Activated gamma-delta T cell (primary cell): ENCODE measurements around the gene KRT31.
"Not testable (repeated sequence)": the region's sequence is repeated elsewhere in the genome, so short reads cannot be mapped to it uniquely, and the experiment has no call there.

Experiments
- DNase-seq: peaks from one replicate; lab custom pipeline; 2025; lab: John Stamatoyannopoulos, UW

Gene KRT31

DNA sequence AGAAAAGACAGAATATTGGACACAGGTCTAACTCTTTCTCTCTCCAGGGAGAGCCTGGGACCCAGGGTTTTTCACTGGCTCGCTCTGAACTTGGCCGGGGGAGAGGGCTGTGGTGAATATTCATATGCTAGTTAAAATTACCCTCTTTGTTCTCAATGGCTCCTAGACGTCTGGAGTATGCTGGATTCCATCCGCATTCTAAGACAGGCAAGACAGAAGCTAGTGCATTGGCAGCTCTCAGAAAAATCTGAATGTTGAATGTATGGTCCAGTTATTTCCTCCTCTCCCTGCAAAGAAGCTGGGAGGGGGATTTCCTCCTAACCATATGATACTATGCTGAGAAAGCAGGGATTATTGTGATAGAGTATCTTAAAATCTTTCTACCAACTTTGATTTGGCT, 9.7 kb downstream of the KRT31 start:
- DNase-seq, result no peak

DNA sequence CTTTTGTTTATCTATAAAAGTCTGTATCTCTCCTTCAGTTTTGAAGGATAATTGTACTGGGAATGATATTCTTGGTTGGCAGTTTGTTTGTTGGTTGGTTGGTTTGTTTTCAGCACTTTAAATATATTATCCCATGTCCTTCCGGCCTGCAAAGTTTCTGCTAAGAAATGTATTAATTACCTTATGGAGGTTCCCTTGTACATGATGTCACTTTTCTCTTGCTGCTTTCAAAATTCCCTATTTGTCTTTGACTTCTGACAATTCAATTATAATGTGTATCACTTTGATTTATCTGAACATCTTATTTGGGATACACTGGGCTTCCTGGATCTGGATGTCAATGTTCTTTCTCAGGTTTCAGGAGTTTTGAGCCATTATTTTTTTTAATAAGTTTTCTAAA, 11.2 kb downstream of the KRT31 start:
- DNase-seq, result no peak

DNA sequence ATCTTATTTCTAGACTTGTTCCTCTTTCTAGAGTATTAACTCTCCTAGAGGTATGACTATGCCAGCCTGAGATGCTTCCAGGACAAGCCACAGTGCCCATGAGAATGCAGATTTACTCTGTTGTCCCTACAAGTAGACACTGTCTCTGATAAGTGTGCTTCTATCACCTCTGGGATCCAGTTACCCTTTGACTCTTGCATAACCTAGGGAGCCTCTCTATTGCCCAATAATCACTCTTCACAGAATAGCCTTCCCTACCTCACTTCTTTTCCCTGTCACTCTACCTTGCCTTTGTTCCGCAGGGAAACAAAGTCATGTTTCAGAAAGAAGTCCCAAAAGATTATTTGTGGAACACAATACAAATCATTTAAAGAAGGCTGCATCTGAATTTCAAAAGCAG, 13.7 kb downstream of the KRT31 start:
- DNase-seq, result no peak

DNA sequence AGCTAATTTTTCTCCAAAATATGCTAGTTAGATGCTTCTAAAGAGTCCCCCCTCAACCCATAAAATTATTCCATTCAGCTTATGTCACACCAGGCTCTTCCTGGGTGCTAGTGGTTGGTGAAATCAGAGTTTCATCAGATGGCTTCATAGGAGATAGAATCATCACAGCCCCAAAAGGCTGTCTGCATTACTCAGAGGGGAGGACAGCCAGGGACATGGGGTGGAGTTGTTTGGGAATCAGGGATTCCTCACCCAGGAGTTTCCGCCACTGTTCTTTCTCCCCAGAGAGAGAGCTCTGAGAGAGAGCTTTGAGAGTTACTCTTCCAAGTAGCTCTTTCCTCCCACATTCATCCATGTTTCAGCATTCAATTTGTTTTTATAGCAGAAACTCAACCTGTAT, 15.0 kb downstream of the KRT31 start:
- DNase-seq, result no peak

DNA sequence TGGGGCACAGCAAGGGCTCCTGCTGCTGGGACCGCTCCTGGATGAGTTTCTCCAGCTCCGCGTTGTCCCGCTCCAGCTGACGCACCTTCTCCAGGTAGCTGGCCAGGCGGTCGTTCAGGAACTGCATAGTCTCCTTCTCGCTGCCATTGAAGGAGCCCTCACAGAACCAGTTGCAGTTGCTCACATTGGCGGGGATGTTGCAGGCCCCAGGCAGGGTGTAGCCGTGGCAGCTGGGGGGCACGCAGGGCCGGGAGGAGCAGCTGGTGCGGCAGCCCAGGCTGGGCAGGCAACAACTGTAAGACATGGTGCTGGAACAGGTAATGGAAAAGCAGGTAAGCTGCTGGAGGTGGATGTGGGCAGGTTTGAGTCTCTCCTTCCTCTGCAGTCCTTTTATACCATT, 15.5 kb downstream of the KRT31 start, which contains the start of gene KRT34:
KRT34 (minus strand) TSS at position 364 of the 400 bp plus-strand sequence; CDS start at position 304, 60 bp downstream.
- not testable (repeated sequence) for DNase-seq

DNA sequence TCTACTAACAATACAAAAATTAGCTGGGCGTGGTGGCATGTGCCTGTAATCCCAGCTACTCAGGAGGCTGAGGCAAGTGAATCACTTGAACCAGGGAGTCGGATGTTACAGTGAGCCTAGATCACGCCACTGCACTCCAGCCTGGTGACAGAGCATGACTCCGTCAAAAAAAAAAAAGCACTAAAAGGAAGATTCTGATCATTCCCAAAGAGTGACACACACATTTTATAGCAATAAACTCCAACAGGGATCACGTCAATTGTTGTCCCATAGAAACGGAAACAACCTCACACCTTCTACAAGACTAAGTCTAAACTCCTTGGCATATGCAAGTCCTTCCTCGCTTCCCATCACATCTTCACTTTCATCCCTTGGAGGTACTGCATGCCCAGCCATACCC, 17.3 kb downstream of the KRT31 start:
- not testable (repeated sequence) for DNase-seq

DNA sequence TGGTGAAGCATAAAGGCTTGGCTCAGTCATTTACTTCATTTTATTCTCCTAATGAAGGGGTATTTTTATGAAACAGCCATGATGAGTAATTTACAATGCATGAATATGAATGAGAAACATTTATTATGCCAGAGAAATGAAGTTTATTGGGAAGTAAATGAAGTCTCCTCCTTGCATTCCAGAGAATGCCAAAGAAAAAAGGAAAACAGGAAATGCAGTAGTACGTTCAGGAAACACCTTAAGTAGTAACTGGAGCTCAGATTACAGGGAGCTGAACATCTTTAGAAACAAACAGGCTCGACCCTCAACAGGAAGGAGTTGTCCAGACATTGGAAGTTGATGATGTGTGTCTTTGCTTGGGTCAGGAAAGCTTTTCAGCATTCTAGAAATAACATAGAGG, 19.9 kb downstream of the KRT31 start:
- no peak for DNase-seq

DNA sequence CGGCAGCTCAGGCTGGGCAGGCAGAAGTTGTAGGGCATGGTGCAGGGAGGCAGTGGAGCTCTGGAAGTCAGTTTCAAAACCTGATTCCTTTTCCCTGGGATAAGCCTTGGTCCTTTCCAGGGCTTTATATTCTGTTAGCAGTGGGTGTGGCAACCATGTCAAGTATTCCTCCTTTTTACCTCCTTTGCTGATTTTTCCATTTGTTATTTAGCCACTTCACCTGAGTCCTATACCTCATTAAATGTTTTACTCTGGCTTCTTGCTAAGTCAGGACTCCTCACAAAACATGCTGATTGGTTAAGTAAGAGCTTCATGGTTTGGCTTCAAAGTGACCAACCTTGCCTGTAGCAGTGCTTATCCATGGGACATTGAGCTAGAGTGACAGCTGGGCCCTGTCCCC, 27.7 kb downstream of the KRT31 start, which contains the start of gene KRT33B:
KRT33B (minus strand) TSS at position 101 of the 400 bp plus-strand sequence; CDS start at position 38, 63 bp downstream.
- DNase-seq, result no peak

DNA sequence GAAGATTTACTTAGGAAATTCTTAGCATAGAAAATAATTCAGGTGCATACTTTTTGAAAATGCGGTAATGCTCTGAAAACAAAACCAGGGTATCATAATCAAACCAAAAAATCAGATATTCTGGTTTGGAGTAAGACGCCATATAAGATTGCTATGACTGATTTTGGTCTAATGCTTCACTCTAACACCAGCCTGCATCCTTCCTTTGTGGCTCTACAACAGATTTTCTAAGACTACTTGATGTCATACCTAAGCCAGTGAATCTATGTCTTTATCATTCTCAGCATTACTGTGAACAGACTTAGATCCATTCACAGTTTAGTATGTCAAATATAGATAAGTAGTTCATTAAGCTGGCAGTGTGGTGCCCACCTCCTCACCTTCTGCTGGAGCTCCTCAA, 28.4 kb downstream of the KRT31 start:
- DNase-seq, result no peak

DNA sequence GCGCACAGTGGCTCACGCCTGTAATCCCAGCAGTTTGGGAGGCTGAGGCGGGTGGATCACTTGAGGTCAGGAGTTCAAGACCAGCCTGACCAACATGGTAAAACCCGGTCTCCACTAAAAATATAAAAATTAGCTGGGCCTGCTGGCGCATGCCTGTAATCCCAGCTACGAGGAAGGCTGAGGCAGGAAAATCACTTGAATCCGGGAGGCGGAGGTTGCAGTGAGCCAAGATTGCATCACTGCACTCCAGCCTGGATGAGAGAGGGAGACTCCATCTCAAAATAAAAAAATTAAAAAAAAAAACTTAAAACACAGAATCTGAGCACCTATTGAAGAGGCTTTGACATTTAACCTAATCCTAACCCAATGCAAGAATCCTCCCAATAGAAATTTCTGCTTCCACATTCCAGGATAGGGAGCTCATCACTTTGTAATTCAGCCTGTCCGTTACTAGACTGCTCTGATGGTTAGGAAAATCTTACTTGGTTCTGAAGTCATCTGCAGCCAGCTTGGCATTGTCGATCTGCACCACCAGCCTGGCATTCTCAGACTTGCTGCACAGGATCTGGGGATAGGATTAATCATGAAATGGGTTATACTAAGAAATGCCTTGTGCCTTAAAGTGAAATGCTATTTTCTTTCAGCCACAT, 29.9 kb downstream of the KRT31 start:
- no peak for DNase-seq

DNA sequence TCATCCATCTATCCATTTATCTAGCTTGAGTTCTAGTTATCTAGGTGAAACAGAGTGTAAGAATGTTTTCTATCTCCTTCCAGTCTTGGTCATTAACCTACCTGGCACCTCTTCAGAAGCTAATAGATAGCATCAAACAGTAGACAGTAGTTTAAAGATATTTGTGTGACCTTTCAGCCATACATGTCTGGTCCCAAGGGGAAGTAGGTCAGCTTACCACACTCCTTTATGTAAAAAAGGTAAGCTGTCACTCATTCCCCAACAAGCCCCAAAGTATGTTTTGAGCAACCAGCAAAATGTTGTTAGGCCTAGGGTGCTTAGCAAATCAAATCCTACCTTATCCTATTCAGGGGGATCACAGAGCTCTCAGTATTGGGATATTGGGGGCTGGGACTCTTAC, 31.3 kb downstream of the KRT31 start:
- no peak for DNase-seq

DNA sequence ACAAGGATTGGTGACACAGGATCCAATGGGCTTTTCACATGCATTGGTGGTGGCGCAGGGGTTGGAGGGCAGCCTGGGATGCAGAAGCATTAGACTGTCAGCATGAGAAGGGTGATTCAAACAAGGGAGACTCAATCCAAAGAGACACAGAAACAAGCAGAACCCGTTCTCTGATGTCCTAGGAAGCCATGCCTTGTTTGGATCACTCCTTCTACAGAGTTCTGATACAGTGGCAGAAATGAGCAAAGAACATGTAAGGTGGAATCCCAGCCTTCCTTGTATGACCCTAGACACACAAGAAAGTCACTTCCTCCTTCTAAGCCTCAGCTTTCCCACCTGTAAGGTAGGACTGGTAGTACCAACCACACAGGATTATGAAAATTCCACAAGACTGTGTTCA, 33.5 kb downstream of the KRT31 start:
- no peak for DNase-seq

DNA sequence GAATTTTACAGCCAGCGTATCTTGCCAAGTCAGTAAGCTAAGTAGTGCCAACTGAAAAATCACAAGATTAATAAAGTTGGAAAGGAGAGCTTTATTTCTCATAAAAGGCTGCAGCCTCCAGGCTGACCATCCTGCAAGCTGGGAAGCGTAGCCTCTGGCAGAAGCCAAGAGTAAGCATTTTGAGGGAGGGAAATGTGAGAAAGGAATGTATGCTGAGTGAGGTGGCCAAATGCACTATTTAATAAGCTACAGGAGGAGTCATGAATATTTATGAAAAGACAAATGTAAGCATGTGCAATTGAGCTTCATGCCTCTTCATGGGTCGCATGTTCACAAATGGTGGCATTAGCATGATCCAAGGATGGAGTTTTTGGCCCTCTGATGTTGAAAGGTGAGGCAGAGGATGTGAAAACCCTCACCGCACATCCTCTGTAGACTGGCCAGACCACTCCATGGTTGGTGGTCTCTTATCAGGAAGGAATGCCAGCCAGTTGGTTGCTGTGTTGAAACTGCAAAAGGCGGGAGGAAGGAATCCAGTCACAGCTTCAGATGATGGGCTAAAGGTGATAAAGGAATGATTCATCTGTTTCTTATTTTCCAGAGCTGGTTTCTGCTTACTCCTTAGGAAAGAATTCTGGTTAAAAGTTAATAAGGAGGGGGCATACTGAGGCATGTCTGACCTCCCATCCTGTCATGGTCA, 37.0 kb downstream of the KRT31 start:
- no peak for DNase-seq

DNA sequence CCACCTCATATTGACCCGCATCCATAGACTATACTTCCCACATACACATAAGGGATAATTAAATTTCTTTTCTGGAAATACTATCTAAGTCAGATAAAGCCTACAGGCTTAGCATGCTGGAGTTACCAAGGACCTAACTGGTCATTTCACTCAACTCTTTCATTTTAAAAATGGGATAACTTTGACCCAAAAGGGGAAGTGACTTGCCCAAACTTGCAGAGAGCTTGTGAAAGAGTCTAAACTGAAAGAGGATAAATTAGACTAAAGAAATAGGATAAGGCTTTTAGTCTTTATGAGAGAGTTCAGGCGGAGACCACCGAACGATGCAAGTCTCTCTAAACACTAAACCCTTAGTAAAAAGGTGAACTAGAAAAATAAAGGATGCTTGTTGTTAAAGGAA, 42.9 kb downstream of the KRT31 start:
- no peak for DNase-seq

DNA sequence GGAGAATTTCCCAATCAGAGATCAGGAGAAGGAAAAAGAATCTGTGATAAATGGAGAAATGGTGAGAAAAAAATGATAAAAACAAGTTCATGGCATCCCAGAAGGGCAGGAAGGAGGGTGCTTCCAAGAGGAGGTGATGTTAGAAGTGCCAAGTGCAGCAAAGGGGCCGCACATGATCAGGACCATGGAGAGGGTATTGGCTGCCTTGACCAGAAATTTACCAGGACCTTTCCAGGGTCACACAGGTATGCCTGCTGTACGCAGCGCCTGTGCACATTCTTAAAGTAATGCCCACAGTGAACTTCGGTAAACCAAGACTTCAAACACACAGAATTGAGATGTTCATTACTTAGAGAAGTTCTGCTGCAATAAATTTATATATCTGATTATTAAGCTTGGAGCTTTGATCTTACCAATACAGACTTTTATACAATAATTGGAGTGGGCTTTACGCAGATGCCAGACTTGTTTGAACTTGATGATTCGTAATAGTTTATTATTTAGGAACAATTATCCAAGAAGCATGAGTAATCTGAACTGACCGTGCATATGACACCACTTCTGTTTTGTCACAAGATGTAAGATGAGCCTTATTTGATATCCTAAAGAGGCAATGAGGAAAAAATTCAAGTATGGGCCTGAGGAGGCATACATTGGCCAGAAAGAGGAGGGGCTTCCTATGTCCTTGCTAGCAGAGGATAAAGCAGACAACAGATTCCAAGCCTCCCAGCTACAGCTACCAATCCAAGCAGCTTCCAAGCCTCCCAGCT, 44.6 kb downstream of the KRT31 start:
- no peak for DNase-seq

DNA sequence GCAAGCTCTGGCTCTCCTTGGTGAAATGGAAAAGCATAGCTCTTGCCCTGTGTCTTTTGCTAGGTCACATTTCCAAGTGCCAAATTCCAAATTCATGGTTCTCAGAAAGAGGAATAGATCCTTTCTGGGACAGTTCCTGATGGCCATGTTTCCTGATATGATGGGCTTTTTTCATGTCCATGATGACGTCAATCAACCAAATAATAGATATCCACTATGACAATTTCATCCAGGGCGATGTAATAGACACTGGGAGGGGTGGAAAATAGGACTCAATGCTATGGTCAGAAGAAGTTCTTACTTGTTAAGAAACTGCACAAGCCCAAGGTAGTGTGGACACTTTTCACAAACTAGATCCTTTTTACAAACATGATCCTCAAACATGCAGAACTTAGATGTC, 46.2 kb downstream of the KRT31 start:
- DNase-seq, result no peak

DNA sequence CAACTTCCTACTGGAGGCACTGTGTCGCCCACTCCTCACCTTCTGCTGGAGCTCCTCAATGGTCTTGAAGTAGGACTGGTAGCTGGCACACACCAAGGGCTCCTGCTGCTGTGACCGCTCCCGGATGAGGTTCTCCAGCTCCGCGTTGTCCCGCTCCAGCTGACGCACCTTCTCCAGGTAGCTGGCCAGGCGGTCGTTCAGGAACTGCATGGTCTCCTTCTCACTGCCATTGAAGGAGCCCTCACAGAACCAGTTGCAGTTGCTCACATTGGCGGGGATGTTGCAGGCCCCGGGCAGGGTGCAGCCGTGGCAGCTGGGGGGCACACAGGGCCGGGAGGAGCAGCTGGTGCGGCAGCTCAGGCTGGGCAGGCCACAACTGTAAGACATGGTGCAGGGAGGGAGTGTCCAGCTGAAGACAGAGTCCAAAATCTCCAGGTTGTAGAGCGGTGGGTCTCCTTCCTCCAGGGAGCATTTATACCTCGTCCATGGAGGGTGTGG, 47.0 kb downstream of the KRT31 start, which contains the start of gene KRT33A:
KRT33A (minus strand) TSS at position 448 of the 498 bp plus-strand sequence; CDS start at position 387, 61 bp downstream.
- not testable (repeated sequence) for DNase-seq

DNA sequence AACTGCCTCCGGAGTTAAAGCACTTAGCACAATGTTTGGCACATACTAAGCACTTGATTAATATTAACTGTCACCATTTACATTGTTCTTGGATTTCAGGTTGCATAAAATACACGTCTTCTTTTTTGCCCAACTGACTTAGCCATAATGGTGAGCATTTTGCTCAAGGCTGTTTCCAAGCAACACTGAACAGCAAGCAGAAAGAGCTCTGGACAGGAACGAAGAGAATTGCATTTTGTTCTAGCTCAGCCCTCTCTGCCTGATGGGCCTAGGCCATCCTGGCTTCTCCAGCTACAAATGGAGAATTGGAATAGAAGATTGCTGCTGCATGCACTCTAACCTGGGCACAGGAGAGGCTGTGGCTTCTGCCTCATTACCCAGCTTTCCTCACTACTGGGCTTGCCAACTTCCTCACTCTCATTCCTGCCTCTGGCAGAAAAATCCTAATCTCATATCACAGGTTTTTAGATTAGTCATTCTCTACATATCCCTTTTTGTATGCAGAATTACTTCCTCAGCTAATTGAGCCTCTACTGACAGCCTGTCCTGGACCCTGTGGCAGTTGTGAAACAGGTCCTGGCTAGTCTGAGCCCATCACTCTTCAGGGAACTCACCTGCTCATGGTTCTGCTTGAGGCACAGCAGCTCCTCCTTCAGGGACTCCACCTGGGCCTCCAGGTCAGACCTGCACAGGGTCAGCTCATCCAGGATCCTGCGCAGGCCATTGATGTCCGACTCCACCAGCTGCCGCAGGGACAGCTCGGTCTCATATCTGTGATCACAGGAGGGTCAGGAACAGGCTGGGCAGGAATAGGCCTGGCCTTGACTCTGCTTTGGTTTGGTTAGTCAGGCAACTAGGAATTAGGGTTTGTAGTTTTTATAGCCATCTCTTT, 49.3 kb downstream of the KRT31 start:
- no peak for DNase-seq

DNA sequence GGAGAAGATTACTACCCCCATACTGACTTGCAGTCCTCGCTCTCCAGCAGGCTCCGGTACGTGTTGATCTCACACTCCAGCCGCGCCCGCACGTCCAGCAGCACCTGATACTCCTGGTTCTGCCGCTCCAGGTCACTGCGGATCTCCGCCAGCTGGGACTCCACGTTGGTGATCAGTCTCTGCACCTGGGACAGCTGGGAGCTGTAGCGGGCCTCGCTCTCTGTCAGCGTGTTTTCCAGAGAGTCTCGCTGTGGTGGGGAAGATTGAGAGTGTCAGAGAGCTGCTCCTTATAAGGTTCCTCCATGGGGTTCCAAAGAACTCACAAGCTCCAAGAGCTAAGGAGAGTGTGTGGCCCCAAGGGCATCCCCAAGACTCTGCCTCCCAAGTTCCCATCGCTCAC, 51.0 kb downstream of the KRT31 start:
- not testable (repeated sequence) for DNase-seq

DNA sequence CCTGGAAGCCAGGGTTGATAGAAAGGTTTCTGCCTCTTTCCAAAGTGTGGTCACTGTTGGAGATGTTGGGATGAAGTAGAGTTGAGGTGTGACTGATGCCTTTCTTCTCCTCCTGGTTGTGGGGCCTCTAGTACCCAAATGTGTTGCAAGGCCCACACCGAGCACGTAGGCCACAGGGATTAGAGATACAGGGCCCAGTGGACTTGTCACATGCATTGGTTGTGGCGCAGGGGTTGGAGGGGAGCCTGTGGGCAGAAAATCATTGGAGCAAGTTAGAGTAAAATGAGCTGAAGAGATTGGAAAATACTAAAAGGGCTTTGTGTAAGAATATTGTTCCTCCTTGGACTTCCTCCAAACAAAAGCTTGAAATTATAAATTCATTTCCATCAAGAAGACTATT, 51.4 kb downstream of the KRT31 start:
- no peak for DNase-seq
